SK-N-MC (cell line): ENCODE measurements around the gene COL6A2.

Experiments used
- DNase-seq: peaks from one replicate; pipeline ENCODE4 v3.0.0-alpha.2; 2011; ENCODE audit warnings: low read depth, low spot score
- H3K27ac ChIP-seq: fragments of 200-600 bp; sonication (generic); 2 replicates; pipeline ENCODE4 v1.5.1; 2016; ENCODE audit warnings: mixed run types
- H3K36me3 ChIP-seq: fragments of 200-600 bp; sonication (generic); 2 replicates; pipeline ENCODE4 v1.6.1; 2017; ENCODE audit warnings: antibody characterized with exemption, low read length, mixed read lengths; ENCODE audit not compliant: insufficient read depth
- H3K4me3 ChIP-seq: fragments of 200-600 bp; sonication (generic); 2 replicates; pipeline ENCODE4 v1.5.1; 2016
- H3K9ac ChIP-seq: fragments of 200-600 bp; sonication (generic); 2 replicates; pipeline ENCODE4 v1.8.0; 2017; ENCODE audit warnings: mixed run types, mixed read lengths; ENCODE audit not compliant: insufficient read length
- H3K9me3 ChIP-seq: fragments of 200-600 bp; sonication (generic); 2 replicates; pipeline ENCODE4 v1.6.1; 2017; ENCODE audit warnings: low read depth, mild to moderate bottlenecking, antibody characterized with exemption, low read length, moderate library complexity, mixed read lengths
- EZH2 ChIP-seq: fragments of 200-600 bp; sonication (generic); IDR thresholded peaks from one replicate; pipeline ENCODE4 v1.6.1; 2017; ENCODE audit warnings: antibody characterized with exemption
- FOXP2 ChIP-seq: optimal IDR thresholded peaks from 2 replicates; pipeline ENCODE3; 2011; ENCODE audit warnings: mild to moderate bottlenecking, moderate library complexity; ENCODE audit not compliant: insufficient read depth; ENCODE audit errors: extremely low read length, control extremely low read depth
- POLR2AphosphoS5 ChIP-seq: IDR thresholded peaks from 2 replicates; pipeline ENCODE4 v1.6.1; 2012; ENCODE audit warnings: mild to moderate bottlenecking, low read depth, low read length, borderline replicate concordance

COL6A2 gene

GRCh38 chr21:46111857-46112724, 14.2 kb downstream of the COL6A2 start:
- DNase-seq = no peak
- Histone ChIP-seq H3K4me3 (no peak overlapping the region), H3K36me3 (peaks cover 17% of the 10 kb centered on the region; the same call in 1 of the 2 replicates), H3K9me3 (no peaks in the 10 kb centered on the region), H3K27ac (no peak overlapping the region), H3K9ac (no peak overlapping the region)
- TF ChIP-seq FOXP2 = no peak
- no peak for TF ChIP-seq EZH2

- DNase-seq = no peak
Observed at GRCh38 chr21:46112725-46113215, 14.9 kb downstream of the COL6A2 start.

GRCh38 chr21:46113497-46114176, 15.7 kb downstream of the COL6A2 start:
- H3K4me3 ChIP-seq = no peak overlapping the region
- no peaks in the 10 kb centered on the region for H3K9me3 ChIP-seq
- no peak overlapping the region for H3K27ac ChIP-seq
- peaks cover 17% of the 10 kb centered on the region; the same call in 1 of the 2 replicates for H3K36me3 ChIP-seq
- TF ChIP-seq FOXP2 = no peak
- TF ChIP-seq POLR2AphosphoS5 = no peak
- TF ChIP-seq EZH2 = no peak
- DNase-seq = no peak
- no peak overlapping the region for H3K9ac ChIP-seq

More at GRCh38 chr21:46112725-46113215, 14.9 kb downstream of the COL6A2 start:
- Histone ChIP-seq H3K9ac (no peak overlapping the region), H3K4me3 (no peak overlapping the region), H3K27ac (no peak overlapping the region), H3K36me3 (peaks cover 17% of the 10 kb centered on the region; the same call in 1 of the 2 replicates), H3K9me3 (no peaks in the 10 kb centered on the region)
- TF ChIP-seq FOXP2 (no peak), EZH2 (no peak), POLR2AphosphoS5 (no peak)

GRCh38 chr21:46114963-46115362, 17.1 kb downstream of the COL6A2 start:
- no peak for DNase-seq
- TF ChIP-seq FOXP2 (no peak), EZH2 (no peak), POLR2AphosphoS5 (no peak)
- peaks cover 17% of the 10 kb centered on the region; the same call in 1 of the 2 replicates for H3K36me3 ChIP-seq

GRCh38 chr21:46115441-46116188, 17.7 kb downstream of the COL6A2 start:
- peaks cover 17% of the 10 kb centered on the region; the same call in 1 of the 2 replicates for H3K36me3 ChIP-seq

More at GRCh38 chr21:46114963-46115362, 17.1 kb downstream of the COL6A2 start:
- Histone ChIP-seq H3K27ac (no peak overlapping the region), H3K4me3 (no peak overlapping the region), H3K9ac (no peak overlapping the region), H3K9me3 (no peaks in the 10 kb centered on the region)

GRCh38 chr21:46116189-46116775, 18.4 kb downstream of the COL6A2 start:
- DNase-seq = no peak
- Histone ChIP-seq H3K9me3 (no peaks in the 10 kb centered on the region), H3K27ac (no peak overlapping the region), H3K4me3 (no peak overlapping the region), H3K9ac (no peak overlapping the region), H3K36me3 (peaks cover 17% of the 10 kb centered on the region; the same call in 1 of the 2 replicates)
- TF ChIP-seq FOXP2 = no peak
- TF ChIP-seq EZH2 = no peak
- no peak for TF ChIP-seq POLR2AphosphoS5

More at GRCh38 chr21:46115441-46116188, 17.7 kb downstream of the COL6A2 start:
- Histone ChIP-seq H3K9me3 (no peaks in the 10 kb centered on the region), H3K9ac (no peak overlapping the region), H3K27ac (no peak overlapping the region), H3K4me3 (no peak overlapping the region)
- TF ChIP-seq FOXP2 (no peak), POLR2AphosphoS5 (no peak), EZH2 (no peak)
- DNase-seq = no peak

GRCh38 chr21:46116776-46117585, 19.1 kb downstream of the COL6A2 start:
- DNase-seq = no peak
- no peak overlapping the region for H3K27ac ChIP-seq
- H3K36me3 ChIP-seq = peaks cover 17% of the 10 kb centered on the region; the same call in 1 of the 2 replicates
- H3K9me3 ChIP-seq = no peaks in the 10 kb centered on the region
- H3K9ac ChIP-seq = no peak overlapping the region
- no peak overlapping the region for H3K4me3 ChIP-seq
- TF ChIP-seq EZH2 (no peak), FOXP2 (no peak), POLR2AphosphoS5 (no peak)
